Neural cell (in vitro differentiated cells): ENCODE results near the gene TMEM80.
"Not testable (repeated sequence)": the region's sequence is repeated elsewhere in the genome, so short reads cannot be mapped to it uniquely, and the experiment has no call there.

Source experiments
- CTCF ChIP-seq: fragments of 450-650 bp; IDR thresholded peaks from 2 replicates; pipeline ENCODE4 v1.5.1; 2014; ENCODE audit warnings: antibody characterized with exemption, mild to moderate bottlenecking, moderate library complexity; ENCODE audit not compliant: poor library complexity, severe bottlenecking
- EP300 ChIP-seq: fragments of 450-650 bp; conservative IDR thresholded peaks from 2 replicates; pipeline ENCODE4 v1.6.1; 2014; ENCODE audit warnings: antibody characterized with exemption, mild to moderate bottlenecking, moderate library complexity; ENCODE audit not compliant: poor library complexity, severe bottlenecking
- EZH2 ChIP-seq: fragments of 200-600, 300-800 bp; shearing (Covaris generic), sonication (generic); IDR thresholded peaks from 2 replicates; pipeline ENCODE4 v1.6.1; 2014; ENCODE audit warnings: antibody characterized with exemption, low read length, borderline replicate concordance, mild to moderate bottlenecking; ENCODE audit not compliant: insufficient read depth, poor library complexity, severe bottlenecking
- MXI1 ChIP-seq: fragments of 450-650 bp; conservative IDR thresholded peaks from 2 replicates; pipeline ENCODE4 v1.6.1; 2014; ENCODE audit warnings: antibody characterized with exemption, mild to moderate bottlenecking; ENCODE audit not compliant: poor library complexity, severe bottlenecking
- POLR2AphosphoS5 ChIP-seq: IDR thresholded peaks from 2 replicates; pipeline ENCODE4 v1.6.1; 2012
- RAD21 ChIP-seq: fragments of 450-650 bp; conservative IDR thresholded peaks from 2 replicates; pipeline ENCODE4 v1.6.1; 2014; ENCODE audit warnings: antibody characterized with exemption, mild to moderate bottlenecking, moderate library complexity
- REST ChIP-seq: IDR thresholded peaks from 2 replicates; pipeline ENCODE4 v1.6.1; 2012; ENCODE audit warnings: borderline replicate concordance
- TAF1 ChIP-seq: IDR thresholded peaks from 2 replicates; pipeline ENCODE4 v1.6.1; 2012; ENCODE audit warnings: low read depth

- not testable (repeated sequence) for TF ChIP-seq CTCF, MXI1, EZH2, EP300, POLR2AphosphoS5, REST, TAF1, RAD21
These were observed 38.9 kb downstream of the TMEM80 start for GRCh38 chr11:734541-734940.
